IMR-90 (cell line): Measurements from ENCODE around the gene RAD52. TPM values are rescaled to one million over a fixed set of nuclear protein-coding genes. Genes with fewer than 3 reads are reported as not detected.
A peak's percentile ranks its signal among the peaks of the same experiment; 100 is the strongest.

Experiments
- ATAC-seq: fragments of 200-7000 bp; cut with Tn5 transposase; 2 replicates; pipeline ENCODE4 v1.9.1; 2020; ENCODE audit warnings: low read depth, mild to moderate bottlenecking, moderate library complexity
- BruUV-seq: library from RNA; stranded (reverse); fragments of 400-500 nt; replicated peaks from 2 replicates; lab custom pipeline; 2021; lab: Mats Ljungman, UMichigan
- CTCF ChIA-PET: fragments of 300-600 bp; formaldehyde crosslinking; extraction: SDS; loops from one replicate; lab custom pipeline; 2021; ENCODE audit warnings: antibody characterized with exemption; lab: Yijun Ruan, JAX
- POLR2A ChIA-PET: fragments of 300-600 bp; sonication (Branson Sonifier 250); formaldehyde crosslinking; loops from one replicate; lab custom pipeline; 2022; ENCODE audit warnings: antibody characterized with exemption; ENCODE audit not compliant: unreplicated experiment; lab: Charles Lee
- DNase-seq: peaks from one replicate; pipeline ENCODE4 v3.0.0; 2013
- H2AFZ ChIP-seq: replicated peaks from 2 replicates; pipeline ENCODE3; 2013; ENCODE audit warnings: low read length, mild to moderate bottlenecking; ENCODE audit not compliant: poor library complexity
- H2AK5ac ChIP-seq: 2 replicates; pipeline ENCODE4 v1.6.1; 2013; ENCODE audit warnings: low read depth, low read length, inconsistent platforms
- H2AK9ac ChIP-seq: replicated peaks from 2 replicates; pipeline ENCODE3; 2013; ENCODE audit warnings: mild to moderate bottlenecking, low read depth, low read length, moderate library complexity; ENCODE audit not compliant: poor library complexity
- H2BK120ac ChIP-seq: 2 replicates; pipeline ENCODE4 v1.6.1; 2013; ENCODE audit warnings: low read depth, low read length, inconsistent platforms
- H2BK15ac ChIP-seq: 3 replicates; pipeline ENCODE4 v1.6.1; 2013; ENCODE audit warnings: low read depth, low read length, inconsistent platforms
- H2BK20ac ChIP-seq: 2 replicates; pipeline ENCODE4 v1.6.1; 2013; ENCODE audit warnings: low read depth, mild to moderate bottlenecking, inconsistent platforms, low read length, moderate library complexity
- H2BK5ac ChIP-seq: 2 replicates; pipeline ENCODE4 v1.6.1; 2013; ENCODE audit warnings: mild to moderate bottlenecking, low read depth, low read length, inconsistent platforms; ENCODE audit not compliant: poor library complexity, severe bottlenecking
- H3K14ac ChIP-seq: replicated peaks from 2 replicates; pipeline ENCODE4 v1.6.1; 2013; ENCODE audit warnings: low read depth, low read length, inconsistent platforms
- H3K18ac ChIP-seq: 2 replicates; pipeline ENCODE4 v1.6.1; 2013; ENCODE audit warnings: low read depth, low read length, control low read depth
- H3K23ac ChIP-seq: 2 replicates; pipeline ENCODE4 v1.6.1; 2013; ENCODE audit warnings: low read depth, low read length, inconsistent platforms
- H3K27ac ChIP-seq: 2 replicates; pipeline ENCODE4 v1.5.1; 2013; ENCODE audit warnings: mild to moderate bottlenecking, control low read depth, low read length; ENCODE audit not compliant: insufficient read depth
- H3K27me3 ChIP-seq: 2 replicates; pipeline ENCODE4 v1.6.1; 2013; ENCODE audit warnings: low read length; ENCODE audit not compliant: control insufficient read depth, insufficient read depth
- H3K36me3 ChIP-seq: 2 replicates; pipeline ENCODE4 v1.6.1; 2013; ENCODE audit warnings: low read length, mixed read lengths; ENCODE audit not compliant: control insufficient read depth, insufficient read depth
- H3K4ac ChIP-seq: 2 replicates; pipeline ENCODE4 v1.6.1; 2013; ENCODE audit warnings: low read depth, low read length, inconsistent platforms
- H3K4me1 ChIP-seq: 2 replicates; pipeline ENCODE4 v1.6.1; 2013; ENCODE audit warnings: low read length, mixed read lengths; ENCODE audit not compliant: control insufficient read depth, insufficient read depth
- H3K4me2 ChIP-seq: 2 replicates; pipeline ENCODE4 v1.6.1; 2013; ENCODE audit warnings: low read depth, mild to moderate bottlenecking, control low read depth, low read length, moderate library complexity
- H3K4me3 ChIP-seq: 2 replicates; pipeline ENCODE4 v1.5.1; 2013; ENCODE audit warnings: low read depth, mild to moderate bottlenecking, control low read depth, low read length, moderate library complexity; ENCODE audit not compliant: insufficient read depth
- H3K56ac ChIP-seq: 2 replicates; pipeline ENCODE4 v1.6.1; 2013; ENCODE audit warnings: low read length, inconsistent platforms; ENCODE audit not compliant: insufficient read depth; ENCODE audit errors: extremely low read depth
- H3K79me1 ChIP-seq, 2 experiments: 2 replicates each; pipeline ENCODE4 v1.6.1; 2013; ENCODE audit warnings: low read length in 2 of 2, inconsistent platforms in 1 of 2, low read depth in 1 of 2
- H3K9ac ChIP-seq: 2 replicates; pipeline ENCODE4 v1.6.1; 2013; ENCODE audit warnings: low read depth, low read length, control low read depth
- H3K9me1 ChIP-seq: 2 replicates; pipeline ENCODE4 v1.6.1; 2013; ENCODE audit warnings: low read length, inconsistent platforms; ENCODE audit not compliant: insufficient read depth
- H3K9me3 ChIP-seq: 2 replicates; pipeline ENCODE4 v1.6.1; 2013; ENCODE audit warnings: low read length; ENCODE audit not compliant: control insufficient read depth, insufficient read depth
- H4K20me1 ChIP-seq: 2 replicates; pipeline ENCODE4 v1.6.1; 2013; ENCODE audit warnings: low read length, inconsistent platforms; ENCODE audit not compliant: insufficient read depth
- H4K5ac ChIP-seq: 2 replicates; pipeline ENCODE4 v1.6.1; 2013; ENCODE audit warnings: mild to moderate bottlenecking, low read depth, low read length, control low read depth
- H4K8ac ChIP-seq, 2 experiments: 2 replicates each; pipeline ENCODE4 v1.6.1; 2013; ENCODE audit warnings: low read depth in 2 of 2, low read length in 2 of 2, control low read depth in 1 of 2, inconsistent platforms in 1 of 2
- H4K91ac ChIP-seq: 2 replicates; pipeline ENCODE4 v1.6.1; 2013; ENCODE audit warnings: low read depth, low read length, inconsistent platforms; ENCODE audit not compliant: insufficient read depth
- CEBPB ChIP-seq: IDR thresholded peaks from 2 replicates; pipeline ENCODE4 v1.6.1; 2012; ENCODE audit warnings: low read depth, low read length, improper control_type of control experiment
- FOS ChIP-seq: fragments of 150-350 bp; IDR thresholded peaks from 2 replicates; pipeline ENCODE4 v1.6.1; 2016; ENCODE audit warnings: low read depth, low read length
- MAFK ChIP-seq: IDR thresholded peaks from 2 replicates; pipeline ENCODE4 v1.6.1; 2012; ENCODE audit warnings: low read depth, low read length, improper control_type of control experiment
- MXI1 ChIP-seq: IDR thresholded peaks from 2 replicates; pipeline ENCODE4 v1.6.1; 2012; ENCODE audit warnings: low read depth, mild to moderate bottlenecking, low read length, moderate library complexity, borderline replicate concordance
- RFX5 ChIP-seq: IDR thresholded peaks from 2 replicates; pipeline ENCODE4 v1.8.0; 2012; ENCODE audit warnings: low read depth, mild to moderate bottlenecking, low read length, moderate library complexity
- SMC3 ChIP-seq: fragments of 150-350 bp; IDR thresholded peaks from 2 replicates; pipeline ENCODE4 v1.6.1; 2016; ENCODE audit warnings: low read depth, mild to moderate bottlenecking, antibody characterized with exemption, low read length, moderate library complexity
- WGBS, 2 experiments: methylation state at CpG; one replicate each; pipeline versions ENCODE4 v1.1.5 to v1.1.7; 2013; ENCODE audit warnings: missing lambda C conversion rate in 2 of 2; ENCODE audit not compliant: insufficient read length in 1 of 2; ENCODE audit errors: extremely low coverage in 2 of 2; 5-methylcytosine and 5-hydroxymethylcytosine counted together
- dilution Hi-C: fragments of 300-500 bp; cut with HindIII; formaldehyde crosslinking; loops from one replicate; pipeline ENCODE4 v1.14.3; 2018; ENCODE audit warnings: low sequenced_read_pairs; ENCODE audit not compliant: unreplicated experiment
- in situ Hi-C: fragments of 300-500 bp; cut with MboI; formaldehyde crosslinking; loops from 3 replicates; pipeline ENCODE4 v1.14.3; 2019; ENCODE audit warnings: low sequenced_read_pairs, inconsistent platforms, mixed read lengths
- intact Hi-C: fragments of 100-400 bp; cut with micrococcal nuclease; formaldehyde crosslinking; loops from 2 replicates; pipeline ENCODE4 v1.10.0; 2022
- polyA plus RNA-seq, 3 experiments: library from polyadenylated mRNA; depleted of rRNA; stranded (reverse); fragments of >200 nt; gene quantifications; 2 replicates each; pipeline ENCODE4 v1.2.3, GENCODE V29; 2012; ENCODE audit warnings: low replicate concordance in 1 of 3
- total RNA-seq: library from RNA; depleted of rRNA; stranded (reverse); fragments of >200 nt; gene quantifications from 2 replicates; pipeline ENCODE4 v1.2.3, GENCODE V29; 2012
- TF ChIP-seq, protein P1 (sequence below): conservative IDR thresholded peaks from 2 replicates; pipeline ENCODE4 v1.5.1; 2012; ENCODE audit warnings: mild to moderate bottlenecking, low read depth, low read length, improper control_type of control experiment
- TF ChIP-seq, protein P2 (sequence below): fragments of 150-350 bp; IDR thresholded peaks from 2 replicates; pipeline ENCODE4 v1.6.1; 2017; ENCODE audit warnings: mild to moderate bottlenecking, antibody characterized with exemption, low read length, low read depth
- TF ChIP-seq, protein P3 (sequence below): fragments of 150-350 bp; IDR thresholded peaks from 2 replicates; pipeline ENCODE4 v1.6.1; 2016; ENCODE audit warnings: low read depth, mild to moderate bottlenecking, low read length, moderate library complexity, borderline replicate concordance

Gene RAD52
- total and polyA plus RNA-seq, 2 of the 4 experiments (the other 2 are of a cell fraction) = 10.7 to 11.3 TPM

DNA sequence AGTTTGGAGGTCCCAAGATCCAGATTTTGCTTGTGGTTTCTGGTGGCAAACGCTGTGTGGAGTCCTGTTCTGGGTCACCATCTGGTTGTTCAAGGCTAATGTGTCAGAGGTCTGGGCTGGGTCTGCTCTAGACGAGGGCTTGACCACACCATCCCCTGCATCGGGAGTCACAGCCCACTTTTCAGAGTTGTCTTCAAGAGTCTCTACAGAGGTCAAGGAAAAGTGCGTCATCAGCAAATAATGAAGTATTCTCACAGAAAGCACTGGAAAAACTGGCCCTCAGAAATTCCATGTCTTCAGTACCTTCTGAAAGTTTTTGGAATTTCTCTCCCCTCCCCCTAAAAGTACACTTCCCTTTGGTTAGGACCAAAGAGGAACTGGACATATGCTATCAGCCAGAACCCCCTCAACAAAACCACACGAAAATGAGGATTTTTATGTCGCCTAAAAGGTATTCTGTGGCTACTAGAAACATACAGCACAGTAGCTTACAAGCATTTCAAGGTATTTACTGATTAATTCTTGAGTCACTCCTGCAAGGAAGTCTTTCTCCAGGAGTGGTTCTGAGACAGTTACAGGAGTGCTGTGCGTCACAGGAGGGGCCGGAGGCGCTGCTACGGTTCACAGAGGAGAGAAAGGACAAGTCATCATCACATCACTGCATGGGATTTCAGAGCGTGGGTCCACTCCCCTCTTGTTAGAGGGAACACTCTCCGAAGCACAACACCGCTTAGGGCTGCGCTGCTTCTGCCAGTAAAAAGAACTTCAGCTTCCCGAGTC lies 35.4 kb downstream of the RAD52 start:
- WGBS, 2 experiments = 80% methylated on average over 1 of the region's 15 CpGs; no CpG with 5 or more reads in 1 of the 2 experiments
- peak overlapping the region in 1 of 2 experiments; percentile 9; a peak in 1 of 4 replicates for H4K8ac ChIP-seq
- CTCF ChIA-PET = no interaction called here
- no TSS peak for BruUV-seq
- peaks cover 4% of the 10 kb centered on the region for H4K20me1 ChIP-seq
- H3K27me3 ChIP-seq = no peaks in the 10 kb centered on the region
- H3K36me3 ChIP-seq = peaks cover 51% of the 10 kb centered on the region
- H3K23ac ChIP-seq = peak overlapping the region; percentile 73
- H2BK5ac ChIP-seq = peak overlapping the region; percentile 17
- H2BK20ac ChIP-seq = no peak overlapping the region
- no peak overlapping the region for H3K9ac ChIP-seq
- peaks cover 4% of the 10 kb centered on the region for H3K4me1 ChIP-seq
- peaks cover 7% of the 10 kb centered on the region for H3K9me1 ChIP-seq
- no peak overlapping the region for H4K5ac ChIP-seq
- H2AFZ ChIP-seq = no peak overlapping the region
- no peak overlapping the region for H4K91ac ChIP-seq
- TF ChIP-seq, protein P1, sequence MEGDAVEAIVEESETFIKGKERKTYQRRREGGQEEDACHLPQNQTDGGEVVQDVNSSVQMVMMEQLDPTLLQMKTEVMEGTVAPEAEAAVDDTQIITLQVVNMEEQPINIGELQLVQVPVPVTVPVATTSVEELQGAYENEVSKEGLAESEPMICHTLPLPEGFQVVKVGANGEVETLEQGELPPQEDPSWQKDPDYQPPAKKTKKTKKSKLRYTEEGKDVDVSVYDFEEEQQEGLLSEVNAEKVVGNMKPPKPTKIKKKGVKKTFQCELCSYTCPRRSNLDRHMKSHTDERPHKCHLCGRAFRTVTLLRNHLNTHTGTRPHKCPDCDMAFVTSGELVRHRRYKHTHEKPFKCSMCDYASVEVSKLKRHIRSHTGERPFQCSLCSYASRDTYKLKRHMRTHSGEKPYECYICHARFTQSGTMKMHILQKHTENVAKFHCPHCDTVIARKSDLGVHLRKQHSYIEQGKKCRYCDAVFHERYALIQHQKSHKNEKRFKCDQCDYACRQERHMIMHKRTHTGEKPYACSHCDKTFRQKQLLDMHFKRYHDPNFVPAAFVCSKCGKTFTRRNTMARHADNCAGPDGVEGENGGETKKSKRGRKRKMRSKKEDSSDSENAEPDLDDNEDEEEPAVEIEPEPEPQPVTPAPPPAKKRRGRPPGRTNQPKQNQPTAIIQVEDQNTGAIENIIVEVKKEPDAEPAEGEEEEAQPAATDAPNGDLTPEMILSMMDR = no peak
- peak; percentile 98 for TF ChIP-seq MAFK
- TF ChIP-seq, protein P2, sequence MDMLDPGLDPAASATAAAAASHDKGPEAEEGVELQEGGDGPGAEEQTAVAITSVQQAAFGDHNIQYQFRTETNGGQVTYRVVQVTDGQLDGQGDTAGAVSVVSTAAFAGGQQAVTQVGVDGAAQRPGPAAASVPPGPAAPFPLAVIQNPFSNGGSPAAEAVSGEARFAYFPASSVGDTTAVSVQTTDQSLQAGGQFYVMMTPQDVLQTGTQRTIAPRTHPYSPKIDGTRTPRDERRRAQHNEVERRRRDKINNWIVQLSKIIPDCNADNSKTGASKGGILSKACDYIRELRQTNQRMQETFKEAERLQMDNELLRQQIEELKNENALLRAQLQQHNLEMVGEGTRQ = no peak
- TF ChIP-seq CEBPB = 0 out of 2 replicates have a peak, but pooled peaks have one; percentile 6
- TF ChIP-seq RFX5 = no peak
- TF ChIP-seq FOS = peak; percentile 53; the same call in 1 of the 2 replicates
- TF ChIP-seq, protein P3, sequence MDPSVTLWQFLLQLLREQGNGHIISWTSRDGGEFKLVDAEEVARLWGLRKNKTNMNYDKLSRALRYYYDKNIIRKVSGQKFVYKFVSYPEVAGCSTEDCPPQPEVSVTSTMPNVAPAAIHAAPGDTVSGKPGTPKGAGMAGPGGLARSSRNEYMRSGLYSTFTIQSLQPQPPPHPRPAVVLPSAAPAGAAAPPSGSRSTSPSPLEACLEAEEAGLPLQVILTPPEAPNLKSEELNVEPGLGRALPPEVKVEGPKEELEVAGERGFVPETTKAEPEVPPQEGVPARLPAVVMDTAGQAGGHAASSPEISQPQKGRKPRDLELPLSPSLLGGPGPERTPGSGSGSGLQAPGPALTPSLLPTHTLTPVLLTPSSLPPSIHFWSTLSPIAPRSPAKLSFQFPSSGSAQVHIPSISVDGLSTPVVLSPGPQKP = no peak
- peak; percentile 30; the same call in 1 of the 2 replicates for TF ChIP-seq MXI1
- TF ChIP-seq SMC3 = no peak
- H3K27ac ChIP-seq = no peak overlapping the region
- no peak overlapping the region; the same call in 1 of the 2 replicates for H3K4me2 ChIP-seq
- H2AK9ac ChIP-seq = peak overlapping the region; percentile 71
- in situ Hi-C loops (loop anchor here (25.0 kb wide), 1 partner anchor 673 kb away; the partner anchor contains the start of gene FBXL14), intact Hi-C loops (no loop called here), dilution Hi-C loops (no loop called here)
- POLR2A ChIA-PET = no interaction called here
- peaks cover 5 to 62% of the 10 kb centered on the region in 2 experiments for H3K79me1 ChIP-seq
- H2BK120ac ChIP-seq = no peak overlapping the region
- peak; percentile 91 for DNase-seq
- no peak overlapping the region for H3K18ac ChIP-seq
- peak; percentile 82 for ATAC-seq
- no peak overlapping the region for H2BK15ac ChIP-seq
- peak overlapping the region; percentile 13 for H3K14ac ChIP-seq
- no peak overlapping the region for H3K4me3 ChIP-seq
- no peak overlapping the region for H3K56ac ChIP-seq
- H3K4ac ChIP-seq = peak overlapping the region; percentile 22; the same call in 1 of the 2 replicates
- no peaks in the 10 kb centered on the region for H3K9me3 ChIP-seq
- H2AK5ac ChIP-seq = no peak overlapping the region
